ENCODE results near the gene GPR142.

GPR142 gene

DNA sequence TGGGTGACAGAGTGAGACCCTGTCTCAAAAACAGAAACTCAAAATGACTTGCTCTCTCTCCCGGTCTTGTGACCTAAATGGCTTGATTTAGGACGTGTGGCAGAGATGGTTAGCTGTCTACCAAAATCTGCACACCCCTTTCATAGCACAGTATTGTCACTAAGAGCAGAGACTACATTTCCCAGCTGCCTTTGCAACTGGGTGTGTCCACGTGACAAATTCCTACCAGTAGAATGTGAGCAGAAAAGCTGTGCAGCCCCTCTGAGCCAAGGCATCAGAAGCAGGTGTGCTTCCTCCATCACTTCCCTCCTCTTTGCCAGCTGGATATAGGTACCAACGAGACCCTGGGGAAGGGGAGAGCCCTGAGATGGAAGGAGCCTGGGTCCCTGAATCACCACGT, 25.5 kb downstream of the GPR142 start:
- TF ChIP-seq, protein P1, sequence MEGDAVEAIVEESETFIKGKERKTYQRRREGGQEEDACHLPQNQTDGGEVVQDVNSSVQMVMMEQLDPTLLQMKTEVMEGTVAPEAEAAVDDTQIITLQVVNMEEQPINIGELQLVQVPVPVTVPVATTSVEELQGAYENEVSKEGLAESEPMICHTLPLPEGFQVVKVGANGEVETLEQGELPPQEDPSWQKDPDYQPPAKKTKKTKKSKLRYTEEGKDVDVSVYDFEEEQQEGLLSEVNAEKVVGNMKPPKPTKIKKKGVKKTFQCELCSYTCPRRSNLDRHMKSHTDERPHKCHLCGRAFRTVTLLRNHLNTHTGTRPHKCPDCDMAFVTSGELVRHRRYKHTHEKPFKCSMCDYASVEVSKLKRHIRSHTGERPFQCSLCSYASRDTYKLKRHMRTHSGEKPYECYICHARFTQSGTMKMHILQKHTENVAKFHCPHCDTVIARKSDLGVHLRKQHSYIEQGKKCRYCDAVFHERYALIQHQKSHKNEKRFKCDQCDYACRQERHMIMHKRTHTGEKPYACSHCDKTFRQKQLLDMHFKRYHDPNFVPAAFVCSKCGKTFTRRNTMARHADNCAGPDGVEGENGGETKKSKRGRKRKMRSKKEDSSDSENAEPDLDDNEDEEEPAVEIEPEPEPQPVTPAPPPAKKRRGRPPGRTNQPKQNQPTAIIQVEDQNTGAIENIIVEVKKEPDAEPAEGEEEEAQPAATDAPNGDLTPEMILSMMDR (conservative IDR thresholded peaks at IDR 0.05; ENCODE audit: low read depth, low read length) = no peak
- H3K4me3 ChIP-seq (ENCODE audit: low read length) = no peak overlapping the region
- DNase-seq (ENCODE audit: low read depth) = no peak

DNA sequence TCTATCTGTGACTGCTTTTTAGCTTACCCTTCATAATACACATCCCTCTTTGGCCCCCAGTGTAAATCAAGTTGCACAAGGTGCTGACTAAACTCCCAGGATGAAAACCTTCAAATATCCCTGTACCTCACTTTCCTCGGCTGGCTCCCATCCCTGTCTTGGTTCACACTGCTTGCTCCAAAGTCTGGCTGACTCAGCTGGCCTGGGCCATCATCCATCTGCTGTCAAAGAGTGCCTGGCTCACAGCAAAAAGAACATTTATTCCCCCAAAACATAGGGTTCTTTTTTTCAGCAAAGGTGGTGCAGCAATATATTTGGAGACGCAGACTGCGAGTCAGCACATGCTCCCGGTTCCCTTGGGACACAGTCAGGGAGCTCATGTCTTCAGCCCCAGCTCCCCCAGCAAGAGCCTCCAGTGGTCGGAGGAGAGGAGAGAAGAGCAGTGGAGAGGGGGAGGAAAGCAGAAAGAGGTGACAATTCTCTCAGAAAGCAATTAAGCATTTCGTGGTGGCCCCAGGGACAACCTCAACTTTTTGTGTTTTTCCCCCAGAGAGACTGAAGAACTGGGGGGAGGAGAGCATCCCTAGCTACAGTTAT, 26.1 kb downstream of the GPR142 start:
- DNase-seq (ENCODE audit: low read depth) = no peak
- no peak overlapping the region for H3K4me3 ChIP-seq (ENCODE audit: low read length)
- TF ChIP-seq, protein P1 (conservative IDR thresholded peaks at IDR 0.05; ENCODE audit: low read depth, low read length) = no peak

DNA sequence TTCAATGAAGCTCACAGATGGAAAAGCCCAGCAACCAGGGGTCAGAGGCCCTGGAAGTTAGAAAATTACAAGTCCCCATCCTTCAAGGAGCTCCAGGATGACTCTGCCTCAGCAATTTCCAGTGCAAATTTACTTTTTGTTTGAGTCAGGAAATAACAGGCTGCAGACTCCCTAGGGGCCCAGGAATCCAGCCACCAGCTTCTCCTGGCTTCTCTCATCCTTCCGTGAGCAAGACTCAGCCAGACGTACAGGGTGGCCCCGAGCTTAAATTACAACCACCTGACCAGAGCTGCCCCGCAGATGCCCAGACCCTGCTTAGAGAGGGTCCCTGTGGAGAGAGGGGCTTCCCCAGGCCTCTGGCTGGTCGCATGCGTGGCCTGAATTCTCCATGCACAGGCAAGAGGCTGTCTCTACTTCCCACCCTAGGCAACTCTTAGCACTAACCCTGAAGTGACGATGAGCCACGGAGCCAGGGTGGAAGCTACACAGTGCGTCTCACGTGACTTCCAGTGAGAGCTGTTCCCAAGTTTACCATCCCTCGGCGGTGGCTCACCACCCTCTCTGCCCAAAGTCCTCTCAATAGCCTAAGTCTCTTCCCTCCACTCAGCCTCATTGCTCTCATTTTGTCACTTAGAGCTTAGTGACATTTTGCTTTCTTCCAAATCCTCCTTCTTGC, 27.1 kb downstream of the GPR142 start:
- no peak overlapping the region for H3K4me3 ChIP-seq (ENCODE audit: low read length)
- no peak for DNase-seq (ENCODE audit: low read depth)
- TF ChIP-seq, protein P1 (conservative IDR thresholded peaks at IDR 0.05; ENCODE audit: low read depth, low read length) = no peak

DNA sequence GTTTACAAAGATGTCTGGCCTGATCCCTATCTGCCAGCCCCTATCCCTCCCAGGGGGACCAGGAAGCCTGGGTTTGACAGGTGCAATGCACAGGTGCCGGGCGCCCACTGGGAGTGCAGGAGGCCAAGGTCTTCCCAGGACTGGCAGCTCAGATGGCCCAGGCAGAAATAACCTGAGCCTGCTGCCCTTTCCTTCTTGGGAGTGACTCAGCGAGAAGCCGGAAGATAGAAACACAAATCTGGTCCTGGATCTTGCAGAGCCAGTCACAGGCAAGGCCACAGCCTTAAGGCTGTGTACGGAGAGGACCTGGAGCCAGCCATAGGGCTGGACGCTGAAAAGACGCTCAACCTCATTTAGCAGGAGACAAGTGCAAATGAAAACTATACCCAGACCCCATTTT, 27.7 kb downstream of the GPR142 start:
- TF ChIP-seq, protein P1 (conservative IDR thresholded peaks at IDR 0.05; ENCODE audit: low read depth, low read length) = no peak
- H3K4me3 ChIP-seq (ENCODE audit: low read length) = no peak overlapping the region
- no peak for DNase-seq (ENCODE audit: low read depth)

DNA sequence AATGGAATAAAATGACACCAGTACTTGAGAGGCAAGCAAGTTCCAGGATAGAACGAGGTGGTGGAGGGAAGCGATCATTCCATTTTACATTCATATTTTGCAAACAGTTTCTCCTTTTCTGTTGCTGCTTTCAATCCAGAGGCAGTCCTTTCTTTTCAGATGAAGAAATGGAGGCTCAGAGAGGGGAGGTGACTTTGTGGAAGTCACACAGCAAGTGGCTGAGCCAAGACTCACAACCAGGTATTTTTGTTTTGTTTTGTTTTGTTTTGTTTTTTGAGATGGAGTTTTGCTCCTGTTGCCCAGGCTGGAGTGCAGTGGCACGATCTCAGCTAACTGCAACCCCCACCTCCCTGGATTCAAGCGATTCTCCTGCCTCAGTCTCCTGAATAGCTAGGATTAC, 29.3 kb downstream of the GPR142 start:
- no peak for DNase-seq (ENCODE audit: low read depth)
- no peak overlapping the region for H3K4me3 ChIP-seq (ENCODE audit: low read length)
- TF ChIP-seq, protein P1 (conservative IDR thresholded peaks at IDR 0.05; ENCODE audit: low read depth, low read length) = no peak

DNA sequence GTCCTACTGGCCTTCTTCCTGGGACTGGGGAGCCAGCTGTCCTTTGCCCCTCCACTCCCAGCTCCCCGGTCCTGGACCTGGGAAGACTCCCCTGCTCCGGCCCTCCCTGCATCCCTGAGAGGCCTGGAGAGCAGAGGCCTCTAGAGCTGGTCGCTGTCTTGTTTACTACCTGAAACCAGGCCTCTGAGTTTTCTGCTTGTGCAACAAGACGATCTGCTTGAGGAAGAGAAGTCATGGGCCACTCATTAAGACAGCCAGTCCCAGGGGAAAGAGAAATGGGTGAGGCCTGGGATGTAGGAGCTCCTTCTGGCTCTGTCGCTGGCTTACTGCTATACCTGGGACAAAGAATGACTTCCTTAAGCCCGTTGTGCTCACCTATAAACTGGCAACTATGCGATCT, 34.7 kb downstream of the GPR142 start:
- DNase-seq (ENCODE audit: low read depth) = no peak
- H3K4me3 ChIP-seq (ENCODE audit: low read length) = no peak overlapping the region
- TF ChIP-seq, protein P1 (conservative IDR thresholded peaks at IDR 0.05; ENCODE audit: low read depth, low read length) = no peak

DNA sequence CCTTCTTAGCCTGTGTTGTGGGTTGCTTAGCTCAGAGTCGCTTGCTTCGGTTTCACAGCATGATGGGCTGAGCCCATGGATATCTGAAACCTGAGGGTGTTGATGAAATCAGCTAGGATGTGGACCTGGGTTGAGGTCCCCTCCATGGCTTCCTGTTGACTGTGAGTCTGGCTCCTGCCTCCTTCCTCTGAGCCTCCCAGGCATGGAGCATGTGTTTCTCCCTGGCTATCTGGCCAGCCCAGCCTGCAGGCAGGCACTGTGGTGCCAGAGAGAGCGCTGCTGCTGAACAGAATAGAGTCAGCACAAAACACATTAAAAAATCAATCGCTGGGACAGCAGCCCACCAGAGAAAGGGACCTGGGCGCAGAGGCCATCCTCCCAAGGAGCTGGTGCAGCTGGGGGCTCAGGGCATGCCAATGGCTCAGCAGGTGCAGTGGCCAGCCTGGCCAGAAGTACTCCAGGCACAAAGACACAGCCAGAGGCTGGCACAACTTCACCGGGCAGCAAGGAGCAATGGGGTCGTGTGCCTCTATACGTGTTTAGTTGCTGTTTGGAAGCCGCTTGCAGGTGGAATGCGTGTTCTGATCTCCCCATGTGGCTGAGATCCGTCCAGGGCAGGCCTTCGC, 36.3 kb downstream of the GPR142 start:
- TF ChIP-seq, protein P1 (conservative IDR thresholded peaks at IDR 0.05; ENCODE audit: low read depth, low read length) = no peak
- DNase-seq (ENCODE audit: low read depth) = no peak
- H3K4me3 ChIP-seq (ENCODE audit: low read length) = no peak overlapping the region

Measured in retinal pigment epithelial cell (primary cell).